ENCODE measurements around the gene TUBB4A. TPM values are rescaled to one million over a fixed set of nuclear protein-coding genes. Genes with fewer than 3 reads are reported as not detected.

The TUBB4A gene
- polyA plus RNA-seq, 1 donor from 2014 or later = 17.8 TPM

GRCh38 chr19:6455924-6456323 lies 46.2 kb downstream of the TUBB4A start:
- Histone ChIP-seq H3K27ac (ENCODE audit: low read length) (no peak overlapping the region), H3K27me3 (ENCODE audit: insufficient read depth, low read depth, low read length) (no peaks in the 10 kb centered on the region), H3K36me3 (ENCODE audit: insufficient read depth, low read length) (peaks cover 25% of the 10 kb centered on the region), H2AFZ (ENCODE audit: low read depth, low read length) (no peak overlapping the region), H3K9me3 (ENCODE audit: low read length) (peaks cover 11% of the 10 kb centered on the region), H3K4me3 (ENCODE audit: low read length) (no peak overlapping the region), H3K79me2 (replicated peaks; ENCODE audit: insufficient read depth, low read length) (no peaks in the 10 kb centered on the region), H3K9me2 (ENCODE audit: insufficient read depth, low read length) (no peaks in the 10 kb centered on the region), H4K20me1 (ENCODE audit: insufficient read depth) (no peaks in the 10 kb centered on the region), H3F3A (ENCODE audit: insufficient read depth, low read length, poor library complexity, severe bottlenecking) (no peaks in the 10 kb centered on the region), H3K9ac (ENCODE audit: low read length) (no peak overlapping the region), H3K4me2 (ENCODE audit: low read length) (no peak overlapping the region)
- no peak for TF ChIP-seq REST (IDR thresholded peaks at IDR 0.05; ENCODE audit: borderline replicate concordance)
- TF ChIP-seq EZH2 (IDR thresholded peaks at IDR 0.05; ENCODE audit: borderline replicate concordance, insufficient read depth, low read length, poor library complexity, severe bottlenecking) = no peak
- no peak for TF ChIP-seq RAD21 (conservative IDR thresholded peaks at IDR 0.05)
- TF ChIP-seq EP300 (conservative IDR thresholded peaks at IDR 0.05; ENCODE audit: poor library complexity, severe bottlenecking) = no peak
- TF ChIP-seq SMC3 (conservative IDR thresholded peaks at IDR 0.05; ENCODE audit: poor library complexity) = no peak
- no peak for TF ChIP-seq POLR2AphosphoS5 (IDR thresholded peaks at IDR 0.05)
- TF ChIP-seq MXI1 (conservative IDR thresholded peaks at IDR 0.05; ENCODE audit: poor library complexity, severe bottlenecking) = no peak
- TF ChIP-seq TAF1 (IDR thresholded peaks at IDR 0.05; ENCODE audit: low read depth) = no peak
- no peak for TF ChIP-seq CTCF (IDR thresholded peaks at IDR 0.05; ENCODE audit: poor library complexity, severe bottlenecking)

- Histone ChIP-seq H3F3A (ENCODE audit: insufficient read depth, low read length, poor library complexity, severe bottlenecking) (no peaks in the 10 kb centered on the region), H4K20me1 (ENCODE audit: insufficient read depth) (no peaks in the 10 kb centered on the region), H3K27ac (ENCODE audit: low read length) (no peak overlapping the region), H3K79me2 (replicated peaks; ENCODE audit: insufficient read depth, low read length) (no peaks in the 10 kb centered on the region), H2AFZ (ENCODE audit: low read depth, low read length) (no peak overlapping the region), H3K4me3 (ENCODE audit: low read length) (no peak overlapping the region), H3K27me3 (ENCODE audit: insufficient read depth, low read depth, low read length) (no peaks in the 10 kb centered on the region), H3K36me3 (ENCODE audit: insufficient read depth, low read length) (peaks cover 25% of the 10 kb centered on the region), H3K9me2 (ENCODE audit: insufficient read depth, low read length) (no peaks in the 10 kb centered on the region), H3K4me2 (ENCODE audit: low read length) (no peak overlapping the region), H3K9ac (ENCODE audit: low read length) (no peak overlapping the region), H3K9me3 (ENCODE audit: low read length) (peaks cover 11% of the 10 kb centered on the region)
- TF ChIP-seq EZH2 (IDR thresholded peaks at IDR 0.05; ENCODE audit: borderline replicate concordance, insufficient read depth, low read length, poor library complexity, severe bottlenecking) = no peak
- no peak for TF ChIP-seq TAF1 (IDR thresholded peaks at IDR 0.05; ENCODE audit: low read depth)
- TF ChIP-seq POLR2AphosphoS5 (IDR thresholded peaks at IDR 0.05) = no peak
- no peak for TF ChIP-seq MXI1 (conservative IDR thresholded peaks at IDR 0.05; ENCODE audit: poor library complexity, severe bottlenecking)
- no peak for TF ChIP-seq EP300 (conservative IDR thresholded peaks at IDR 0.05; ENCODE audit: poor library complexity, severe bottlenecking)
- TF ChIP-seq RAD21 (conservative IDR thresholded peaks at IDR 0.05) = no peak
- no peak for TF ChIP-seq CTCF (IDR thresholded peaks at IDR 0.05; ENCODE audit: poor library complexity, severe bottlenecking)
- no peak for TF ChIP-seq REST (IDR thresholded peaks at IDR 0.05; ENCODE audit: borderline replicate concordance)
- no peak for TF ChIP-seq SMC3 (conservative IDR thresholded peaks at IDR 0.05; ENCODE audit: poor library complexity)
Measured at GRCh38 chr19:6453951-6454565, 48.1 kb downstream of the TUBB4A start.

Measured in neural cell (in vitro differentiated cells).